NCI-H1436 treated with DMSO at 0.1 percent for 48 hours (cell line): ENCODE results near the gene PRR23B.
"Not testable (repeated sequence)": the region's sequence is repeated elsewhere in the genome, so short reads cannot be mapped to it uniquely, and the experiment has no call there.

ENCODE experiments used
- DNase-seq: peaks from one replicate; lab custom pipeline; 2025; lab: John Stamatoyannopoulos, UW

Gene PRR23B

DNA sequence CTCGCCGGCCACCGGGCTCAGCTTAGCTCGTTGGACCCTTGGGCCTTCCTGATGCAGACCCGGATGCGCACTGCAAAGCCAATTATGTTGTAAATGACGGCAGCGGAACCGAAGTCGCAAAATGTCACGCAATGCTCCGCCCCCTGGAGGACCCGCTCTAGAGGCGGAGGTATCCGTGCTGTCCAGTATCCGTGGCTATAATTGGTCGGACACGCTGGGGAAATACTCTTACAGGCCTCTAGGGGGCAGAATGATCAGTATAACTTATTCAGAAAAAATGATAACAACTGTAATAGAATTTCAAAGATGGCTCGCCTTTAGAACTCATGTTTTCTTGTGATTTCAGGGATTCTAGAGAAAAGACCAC, at the start of gene PRR23B:
Gene PRR23B, minus strand, starts transcription at position 59 of the 367 bp plus-strand sequence. CDS start 265 bp downstream, outside the sequence.
- no peak for DNase-seq

DNA sequence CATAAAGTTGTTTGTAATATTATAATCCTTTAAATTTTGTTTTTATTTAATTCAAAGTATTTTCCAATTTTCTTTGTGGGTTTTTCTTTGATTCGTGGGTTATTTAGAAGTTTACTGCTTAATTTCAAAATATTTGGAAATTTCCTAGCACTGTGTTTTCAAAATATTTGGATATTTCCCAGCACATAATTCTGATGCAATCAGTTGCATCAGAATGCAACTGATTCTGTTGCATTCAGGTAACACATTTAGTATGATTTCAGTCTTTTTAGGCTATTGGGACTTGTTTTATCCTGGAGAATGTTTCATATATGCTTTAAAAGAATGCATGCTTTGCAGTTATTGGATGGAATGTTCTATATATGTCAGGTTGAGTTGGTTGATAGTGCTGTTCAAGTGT, 42.2 kb upstream of the PRR23B start:
- DNase-seq: no peak

DNA sequence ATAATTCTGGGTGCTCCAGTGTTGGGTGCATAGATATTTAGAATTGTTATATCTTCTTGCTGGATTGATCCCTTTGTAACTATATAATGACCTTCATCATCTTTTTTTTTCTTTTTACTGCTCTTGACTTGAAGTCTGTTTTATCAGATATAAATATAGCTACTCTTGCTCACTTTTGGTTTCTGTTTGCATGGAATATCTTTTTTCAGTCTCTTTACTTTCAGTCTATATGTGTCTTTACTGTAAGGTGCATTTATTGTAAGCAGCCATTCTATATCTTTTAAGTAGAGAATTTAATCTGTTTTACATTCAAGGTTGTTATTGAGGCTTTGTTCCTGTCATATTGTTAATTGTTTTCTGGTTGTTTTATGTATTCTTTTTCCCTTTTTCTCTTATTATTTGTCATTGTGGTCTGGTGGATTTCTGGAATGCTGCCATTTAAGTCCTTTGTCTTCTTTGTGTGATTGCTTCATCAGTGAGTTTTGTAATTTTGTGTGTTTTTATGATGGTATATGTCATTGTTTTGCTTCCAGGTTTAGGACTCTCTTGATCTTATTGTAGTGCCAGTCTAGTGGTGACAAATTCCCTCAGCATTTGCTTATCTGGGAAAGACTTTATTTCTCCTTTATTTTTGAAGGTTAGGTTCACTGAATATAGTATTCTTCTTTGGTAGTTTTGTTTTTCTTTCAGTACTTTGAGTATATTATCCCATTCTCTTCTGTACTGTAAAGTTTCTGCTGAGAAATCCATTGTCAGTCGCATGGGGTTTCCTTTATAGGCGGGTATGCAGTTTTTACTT, 32.3 kb upstream of the PRR23B start:
- no peak for DNase-seq

DNA sequence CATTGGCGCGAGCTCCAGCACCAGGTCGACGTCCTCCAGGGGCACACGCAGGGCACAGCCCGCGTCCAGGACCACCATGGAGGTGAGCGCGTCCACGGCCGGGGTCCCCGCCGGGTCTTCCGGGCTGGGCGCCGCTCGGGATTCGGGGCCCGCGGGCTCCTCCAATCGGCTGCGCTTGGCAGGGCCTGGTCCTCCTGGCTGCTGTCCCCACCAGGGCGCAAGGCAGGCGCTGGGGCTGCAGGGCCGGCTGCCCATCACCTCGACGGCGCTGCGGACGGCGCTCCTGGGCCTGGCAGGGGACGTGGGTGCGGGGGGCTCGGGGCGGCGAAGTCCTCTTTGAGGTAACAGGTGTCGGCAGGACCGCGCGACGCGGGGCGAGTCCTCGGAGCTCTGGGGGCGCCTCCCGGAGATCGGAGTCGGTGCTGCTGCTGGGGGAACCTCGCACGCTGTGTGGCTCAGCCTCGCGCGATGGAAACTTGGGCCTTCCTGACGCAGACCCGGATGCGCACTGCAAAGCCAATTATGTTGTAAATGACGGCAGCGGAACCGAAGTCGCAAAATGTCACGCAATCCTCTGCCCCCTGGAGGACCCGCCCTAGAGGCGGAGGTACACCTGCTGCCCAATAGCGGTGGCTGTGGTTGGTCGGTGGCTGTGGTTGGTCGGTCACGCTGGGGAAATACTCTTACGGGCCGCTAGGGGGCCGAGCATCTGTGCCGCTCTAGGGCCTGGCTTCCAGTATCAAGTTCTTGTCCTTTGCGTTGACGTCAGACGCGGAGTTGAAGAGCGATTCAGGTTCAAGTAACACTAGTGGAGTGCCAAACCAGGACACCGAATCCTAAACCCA, 23.9 kb upstream of the PRR23B start, which contains the start of gene PRR23C:
Gene PRR23C, minus strand, starts transcription at position 527 of the 845 bp plus-strand sequence. Its CDS starts 272 bp downstream, at position 255.
- no peak for DNase-seq

DNA sequence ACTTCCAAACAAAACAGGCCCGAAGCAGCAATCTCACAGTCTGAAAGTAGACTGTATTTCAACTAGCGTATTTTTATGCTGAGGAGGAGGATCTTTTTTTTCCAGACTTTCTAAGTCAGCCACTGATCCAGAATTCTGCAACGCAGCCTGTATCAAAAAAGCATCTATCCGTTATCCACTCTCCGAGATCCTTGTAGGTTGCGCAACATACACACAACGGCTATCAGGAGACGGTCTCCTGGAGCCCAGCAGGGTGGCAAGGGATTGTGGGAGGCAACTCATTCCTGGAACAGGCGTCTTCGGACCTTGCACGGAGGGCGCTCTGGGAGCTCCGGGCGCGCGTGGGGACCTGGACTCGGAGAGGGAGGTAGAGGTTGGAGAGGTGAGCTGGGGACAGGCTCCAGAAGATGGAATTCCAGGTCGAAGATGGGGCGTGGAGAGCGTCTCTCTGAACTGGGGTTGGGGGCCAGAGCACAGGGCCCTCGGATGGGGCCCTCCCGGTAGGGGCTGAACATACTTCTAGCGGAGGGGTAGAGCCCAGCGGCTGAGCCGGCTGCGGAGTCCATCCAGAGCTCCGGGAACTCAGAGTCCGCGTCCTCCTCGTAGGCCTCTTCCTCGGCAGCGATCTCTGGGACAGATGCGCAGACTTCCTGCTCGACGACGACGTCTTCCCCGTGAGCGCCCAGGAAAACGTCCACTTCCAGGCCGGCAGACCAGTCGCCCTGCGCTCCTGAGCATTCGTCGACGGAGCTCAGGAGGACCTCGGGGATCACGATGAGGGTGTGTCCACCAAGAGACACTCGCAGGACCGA, 23.0 kb upstream of the PRR23B start:
- DNase-seq: no peak

DNA sequence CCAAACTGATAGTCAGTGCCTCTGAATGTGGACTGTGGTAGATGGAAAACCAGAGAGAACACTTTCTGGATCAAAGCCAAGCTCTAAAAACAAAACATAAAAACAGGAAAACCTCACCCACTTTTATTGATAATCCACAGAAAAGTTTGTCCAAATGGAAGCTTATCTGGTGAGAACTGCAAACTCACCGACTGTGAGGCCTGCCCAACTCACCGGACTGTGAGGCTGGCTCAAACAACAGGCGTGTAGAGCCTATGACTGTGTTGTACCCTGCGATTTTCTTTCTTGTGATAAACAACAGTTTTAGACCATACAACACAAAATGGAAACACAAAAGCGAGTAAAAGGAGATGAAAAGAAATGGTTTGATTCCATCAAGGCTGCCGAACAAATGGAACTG, 16.8 kb upstream of the PRR23B start:
- DNase-seq: no peak

DNA sequence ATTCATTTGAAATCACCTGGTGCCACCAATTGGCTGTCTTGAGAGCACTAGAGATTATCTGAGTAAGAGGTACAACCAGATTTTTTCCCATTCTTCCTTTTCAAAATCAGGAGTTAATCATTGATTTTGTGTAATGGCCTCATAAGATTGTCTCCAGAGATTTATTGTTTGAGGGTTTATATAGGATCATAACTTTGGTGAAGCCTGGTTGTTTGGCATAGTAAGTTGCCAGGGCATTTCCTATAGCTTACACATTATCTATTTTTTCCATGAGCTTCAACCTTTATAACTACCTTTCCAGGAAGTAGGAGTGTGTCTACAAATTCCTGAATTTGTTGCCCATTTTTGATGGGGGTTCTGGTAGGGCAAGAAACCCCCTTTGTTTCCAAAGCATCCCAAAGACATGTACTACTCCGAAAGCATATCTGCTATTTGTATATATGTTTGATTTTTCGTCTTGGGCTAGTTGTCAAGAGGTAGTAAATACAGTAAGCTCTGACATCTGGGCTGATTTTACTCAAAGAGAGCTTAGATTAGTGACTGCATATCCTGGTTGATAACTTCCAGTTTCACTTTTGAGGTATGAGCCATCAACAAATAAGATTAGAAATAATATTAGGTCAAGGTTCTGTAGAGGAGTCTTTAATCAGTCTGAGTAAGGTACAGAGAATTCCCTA, 11.7 kb upstream of the PRR23B start:
- no peak for DNase-seq

DNA sequence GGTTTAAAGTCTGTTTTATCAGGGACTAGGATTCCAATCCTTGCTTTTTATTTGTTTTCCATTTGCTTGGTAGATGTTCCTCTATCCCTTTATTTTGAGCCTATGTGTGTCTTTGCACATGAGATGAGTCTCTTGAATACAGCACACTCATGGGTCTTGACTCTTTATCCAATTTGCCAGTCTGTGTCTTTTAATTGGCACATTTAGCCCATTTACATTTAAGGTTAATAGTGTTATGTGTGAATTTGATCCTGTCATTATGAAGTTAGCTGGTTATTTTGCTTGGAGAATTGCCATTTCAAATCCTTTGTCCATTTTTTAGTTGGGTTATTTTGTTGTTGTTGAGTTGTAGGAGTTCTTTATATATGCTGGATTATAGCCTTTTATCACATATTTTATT, 9.8 kb upstream of the PRR23B start:
- not testable (repeated sequence) for DNase-seq

DNA sequence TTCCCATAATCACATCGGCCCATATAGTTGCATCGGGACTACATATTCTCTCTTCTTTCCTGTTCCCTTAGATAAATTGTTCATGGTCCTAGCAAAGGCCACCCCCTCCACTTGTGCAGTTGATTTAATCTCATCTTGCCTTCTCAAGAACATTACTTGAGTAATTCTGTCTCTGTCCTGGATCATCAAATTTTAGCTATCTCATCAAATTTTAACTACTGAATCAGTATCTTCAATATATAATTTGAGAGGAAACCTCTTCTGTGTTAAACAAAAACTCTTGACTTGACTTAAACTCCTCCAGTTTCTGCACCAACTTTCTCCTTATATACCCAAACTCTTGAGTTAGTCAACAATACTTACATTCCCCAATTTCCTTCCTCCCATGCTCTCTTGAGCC, 4.2 kb upstream of the PRR23B start:
- DNase-seq: no peak

DNA sequence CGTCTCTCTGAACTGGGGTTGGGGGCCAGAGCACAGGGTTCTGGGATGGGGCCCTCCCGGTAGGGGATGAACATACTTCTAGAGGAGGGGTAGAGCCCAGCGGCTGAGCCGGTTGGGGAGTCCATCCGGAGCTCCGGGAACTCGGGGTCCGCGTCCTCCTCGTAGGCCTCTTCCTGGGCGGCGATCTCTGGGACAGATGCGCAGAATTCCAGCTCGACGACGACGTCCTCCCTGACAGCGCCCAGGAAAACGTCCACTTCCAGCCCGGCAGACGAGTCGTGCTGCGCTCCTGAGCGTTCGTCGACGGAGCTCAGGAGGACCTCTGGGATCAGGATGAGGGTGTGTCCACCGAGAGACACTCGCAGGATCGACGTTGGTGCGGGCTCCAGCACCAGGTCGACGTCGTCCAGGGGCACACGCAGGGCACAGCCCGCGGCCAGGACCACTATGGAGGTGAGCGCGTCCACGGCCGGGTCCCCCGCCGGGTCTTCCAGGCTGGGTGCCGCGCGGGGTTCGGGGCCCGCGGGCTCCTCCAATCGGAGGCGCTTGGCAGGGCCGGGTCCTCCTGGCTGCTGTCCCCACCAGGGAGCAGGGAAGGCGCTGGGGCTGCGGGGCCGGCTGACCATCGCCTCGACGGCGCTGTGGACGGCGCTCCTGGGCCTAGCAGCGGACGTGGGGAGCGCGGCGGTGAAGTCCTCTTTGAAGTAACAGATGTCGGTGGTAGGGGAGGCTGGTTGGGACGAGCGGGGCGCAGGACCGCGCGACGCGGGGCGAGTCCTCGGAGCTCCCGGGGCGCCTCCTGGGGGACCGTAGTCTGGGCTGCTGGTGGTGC, 474 bp downstream of the PRR23B start:
- no peak for DNase-seq

DNA sequence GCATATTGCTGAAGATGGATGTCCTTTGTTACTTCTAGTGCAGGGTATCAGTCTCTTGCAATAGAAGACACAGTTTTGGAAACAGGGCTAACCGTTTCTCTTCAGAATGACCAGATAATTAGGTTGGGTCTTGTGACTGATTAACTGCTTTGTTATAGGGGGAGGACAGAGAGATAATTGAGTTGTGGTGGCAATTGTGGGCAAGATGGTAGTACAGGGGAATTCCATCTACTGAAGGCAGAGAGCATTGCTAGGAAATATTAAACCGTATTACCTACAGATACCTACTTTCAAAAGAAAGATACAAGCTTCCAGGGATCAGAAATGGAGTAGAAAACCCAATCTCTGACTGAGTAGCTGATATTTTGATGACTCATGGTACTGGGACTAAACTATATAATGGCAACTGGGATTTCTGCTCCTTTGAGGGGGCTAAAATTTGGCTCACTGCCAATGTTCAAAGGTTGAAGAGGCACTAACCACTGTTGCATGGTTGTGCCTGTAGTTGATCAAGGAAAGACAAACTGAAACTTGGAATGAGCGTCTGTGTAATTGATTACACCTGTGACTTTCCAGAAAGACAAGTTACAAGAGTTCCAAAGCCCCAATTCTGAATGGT, 4.2 kb downstream of the PRR23B start:
- no peak for DNase-seq

DNA sequence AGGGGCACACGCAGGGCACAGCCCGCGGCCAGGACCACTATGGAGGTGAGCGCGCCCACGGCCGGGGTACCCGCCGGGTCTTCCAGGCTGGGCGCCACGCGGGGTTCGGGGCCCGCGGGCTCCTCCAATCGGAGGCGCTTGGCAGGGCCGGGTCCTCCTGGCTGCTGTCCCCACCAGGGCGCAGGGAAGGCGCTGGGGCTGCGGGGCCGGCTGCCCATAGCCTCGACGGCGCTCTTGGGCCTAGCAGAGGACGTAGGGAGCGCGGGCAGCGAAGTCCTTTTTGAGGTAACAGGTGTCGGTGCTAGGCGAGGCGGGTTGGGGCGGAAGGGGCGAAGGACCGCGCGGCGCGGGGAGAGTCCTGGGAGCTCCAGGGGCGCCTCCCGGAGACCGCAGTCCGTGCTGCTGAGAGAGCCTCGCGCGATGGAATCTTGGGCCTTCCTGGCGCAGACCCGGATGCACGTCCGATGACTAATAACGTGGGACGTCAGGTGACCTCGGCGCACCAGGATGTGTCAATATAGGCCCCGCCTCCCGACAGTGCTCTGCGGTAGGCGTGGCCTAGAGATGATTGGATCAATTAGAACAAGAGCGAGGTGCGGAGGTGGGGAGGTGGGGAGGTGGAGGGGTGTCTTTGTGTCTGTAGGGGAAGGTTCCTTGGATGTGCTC, 14.5 kb downstream of the PRR23B start, which contains the start of gene PRR23A:
Gene PRR23A, minus strand, starts transcription at position 218 of the 666 bp plus-strand sequence. Its CDS starts 0 bp downstream, at position 218.
- no peak for DNase-seq

DNA sequence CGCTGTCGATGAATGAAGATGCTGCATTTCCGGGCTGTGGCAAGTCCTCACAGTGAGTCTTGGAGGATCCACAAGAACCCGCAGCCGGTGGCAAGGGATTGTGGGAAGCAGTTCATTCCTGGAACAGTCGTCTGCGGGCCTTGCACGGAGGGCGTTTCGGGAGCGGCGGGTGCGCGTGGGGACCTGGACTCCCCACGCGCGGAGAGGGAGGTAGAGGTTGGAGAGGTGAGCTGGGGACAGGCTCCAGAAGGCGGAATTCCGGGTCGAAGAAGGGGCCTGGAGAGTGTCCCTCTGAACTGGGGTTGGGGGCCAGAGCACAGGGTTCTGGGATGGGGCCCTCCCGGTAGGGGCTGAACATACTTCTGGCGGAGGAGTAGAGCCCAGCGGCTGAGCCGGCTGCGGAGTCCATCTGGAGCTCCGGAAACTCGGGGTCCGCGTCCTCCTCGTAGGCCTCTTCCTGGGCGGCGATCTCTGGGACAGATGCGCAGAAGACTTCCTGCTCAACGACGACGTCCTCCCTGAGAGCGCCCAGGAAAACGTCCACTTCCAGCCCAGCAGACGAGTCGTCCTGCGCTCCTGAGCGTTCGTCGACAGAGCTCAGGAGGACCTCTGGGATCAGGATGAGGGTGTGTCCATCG, 15.3 kb downstream of the PRR23B start:
- DNase-seq: no peak

DNA sequence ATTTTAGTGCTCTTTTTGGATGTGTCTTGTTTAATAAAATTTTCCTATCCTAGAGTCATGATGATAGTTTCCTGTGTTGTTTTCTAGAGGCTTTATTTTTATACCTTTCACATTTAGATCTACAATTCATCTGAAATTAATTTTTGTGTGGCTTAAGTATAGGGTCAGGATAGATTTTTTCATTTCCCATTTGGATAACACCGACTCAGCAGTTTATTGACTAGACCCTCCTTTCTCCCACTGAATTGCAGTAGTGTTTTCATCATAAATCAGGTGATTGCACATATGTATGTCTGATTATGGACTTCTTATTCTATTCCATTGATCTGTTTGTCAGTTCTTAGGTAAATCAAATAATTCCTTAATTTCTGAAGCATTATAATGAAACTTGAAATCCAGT, 25.0 kb downstream of the PRR23B start:
- DNase-seq: no peak

DNA sequence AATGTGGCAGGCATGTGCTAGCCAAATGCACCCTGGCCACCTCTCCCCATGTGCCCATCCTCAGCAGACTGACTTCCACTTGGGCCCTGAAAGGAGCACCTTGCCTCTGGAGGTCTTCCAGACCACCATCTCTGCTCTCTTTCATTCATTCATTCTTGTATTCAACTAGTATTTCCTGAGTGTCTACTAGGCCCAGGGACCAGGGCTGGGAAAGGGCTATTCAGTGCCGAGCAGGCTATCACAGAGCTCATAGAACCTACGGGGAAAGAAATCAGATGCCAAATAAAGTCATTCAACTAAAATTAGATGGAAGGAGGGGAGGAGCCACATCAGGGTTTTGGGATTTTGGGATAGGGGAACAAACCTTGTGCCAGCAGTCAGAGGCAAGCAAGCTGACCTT, 33.5 kb downstream of the PRR23B start:
- no peak for DNase-seq

DNA sequence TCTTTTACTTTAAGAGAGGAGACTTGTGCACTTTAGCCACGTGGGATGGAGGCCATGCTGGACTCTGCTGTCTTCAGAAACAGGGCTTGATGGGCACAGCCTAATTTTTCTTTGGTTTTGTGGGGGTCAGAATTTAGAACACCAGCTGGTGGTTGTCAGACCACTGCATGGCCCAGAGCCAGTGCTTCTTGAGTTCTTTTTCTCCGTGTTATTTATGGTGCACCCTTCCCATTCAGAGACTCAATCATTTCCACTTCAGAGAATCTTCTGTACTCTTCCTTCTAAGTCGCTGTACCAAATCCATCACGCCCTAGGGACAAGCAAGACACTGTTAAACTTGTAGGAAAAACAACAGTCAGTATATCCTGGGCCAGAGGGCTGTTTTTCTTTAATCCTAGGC, 34.8 kb downstream of the PRR23B start:
- DNase-seq: no peak

DNA sequence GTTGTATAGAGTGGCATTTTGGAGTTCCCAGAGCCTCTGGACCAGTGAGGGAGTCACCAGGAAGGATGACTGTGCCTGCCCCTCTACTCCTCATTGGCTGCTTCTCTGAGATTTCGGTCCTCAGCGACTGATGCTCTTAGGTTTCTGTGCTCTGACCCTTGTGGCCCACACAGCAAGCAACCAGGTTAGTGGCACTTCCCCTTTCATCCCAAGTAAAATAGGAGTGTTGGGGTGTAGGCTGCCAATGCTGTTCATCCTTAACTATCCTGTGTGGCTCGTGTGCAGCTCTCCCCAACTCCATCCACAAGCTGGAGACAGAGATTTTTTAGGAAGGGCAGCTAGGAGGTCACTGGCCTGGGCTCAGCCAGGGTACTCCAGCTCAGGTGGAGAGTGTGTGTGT, 35.9 kb downstream of the PRR23B start:
- DNase-seq: no peak

DNA sequence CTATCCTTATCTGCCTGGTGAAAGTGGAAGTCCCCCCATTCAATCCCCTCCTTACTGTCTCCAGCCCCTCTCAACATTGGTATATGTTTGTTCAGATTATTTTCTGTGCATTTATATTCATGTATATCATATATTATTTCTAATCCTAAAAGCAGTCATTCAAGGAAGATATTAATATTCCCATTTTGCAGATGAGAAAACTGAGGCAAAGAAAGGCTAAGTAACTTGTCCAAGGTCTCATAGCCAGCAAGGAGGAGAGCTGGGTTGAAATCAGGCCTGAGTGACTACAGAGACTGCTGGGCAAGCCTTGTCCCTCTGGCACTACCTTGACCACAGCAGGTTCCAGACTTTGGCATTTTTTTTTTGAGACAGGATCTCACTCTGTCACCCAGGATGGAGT, 44.7 kb downstream of the PRR23B start:
- DNase-seq: no peak

DNA sequence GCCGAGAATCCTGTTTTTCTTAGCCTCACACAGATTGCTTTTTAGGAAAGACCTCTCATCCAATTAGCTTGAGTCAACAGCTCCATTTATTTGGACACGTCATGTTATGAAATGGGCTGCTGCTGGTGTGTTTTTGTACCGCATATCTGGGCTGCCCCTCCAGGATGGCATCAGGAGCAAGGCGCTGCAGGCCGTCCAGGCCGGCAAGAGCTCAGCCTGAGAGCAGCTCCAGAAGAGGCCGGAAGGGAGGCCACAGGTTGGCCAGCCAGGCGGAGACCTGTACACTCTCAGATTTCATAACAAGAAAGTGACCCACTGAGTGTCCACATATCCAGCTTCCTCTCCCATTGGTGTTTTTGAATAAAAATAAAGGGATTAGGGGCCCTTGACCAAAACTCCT, 45.4 kb downstream of the PRR23B start:
- DNase-seq: no peak
